HepG2 (cell line): ENCODE data around the gene MYADML2. TPM values are rescaled to one million over a fixed set of nuclear protein-coding genes. Genes with fewer than 3 reads are reported as not detected.

Source experiments
- ATF3 ChIP-seq: sonication (generic); formaldehyde crosslinking; IDR thresholded peaks from 2 replicates; pipeline ENCODE4 v1.4.0; 2020; ENCODE audit warnings: missing genetic modification reagents
- ATF4 ChIP-seq, 2 experiments: fragments of 450-650 bp in 1 of 2; sonication (generic) in 1 of 2; formaldehyde crosslinking; IDR thresholded peaks; 2 replicates each; pipeline versions ENCODE4 v1.5.0 to v1.8.0; 2020 to 2022; ENCODE audit warnings: mild to moderate bottlenecking in 1 of 2, missing genetic modification reagents in 1 of 2
- HMGXB3 ChIP-seq: sonication (generic); formaldehyde crosslinking; IDR thresholded peaks from 2 replicates; pipeline ENCODE4 v1.4.0; 2020; ENCODE audit warnings: missing genetic modification reagents, borderline replicate concordance
- KIAA2018 ChIP-seq: sonication (generic); formaldehyde crosslinking; IDR thresholded peaks from 2 replicates; pipeline ENCODE4 v1.5.0; 2020; ENCODE audit warnings: mild to moderate bottlenecking, missing genetic modification reagents, borderline replicate concordance
- MAF1 ChIP-seq: sonication (generic); formaldehyde crosslinking; IDR thresholded peaks from 2 replicates; pipeline ENCODE4 v1.5.0; 2020; ENCODE audit warnings: missing genetic modification reagents, borderline replicate concordance
- SMC3 ChIP-seq: IDR thresholded peaks from 2 replicates; pipeline ENCODE4 v1.6.1; 2011; ENCODE audit warnings: low read length, improper control_type of control experiment
- SRF ChIP-seq: IDR thresholded peaks from 2 replicates; pipeline ENCODE4 v1.6.1; 2011; ENCODE audit warnings: mild to moderate bottlenecking, low read depth, low read length, moderate library complexity
- STAT6 ChIP-seq: sonication (generic); formaldehyde crosslinking; IDR thresholded peaks from 2 replicates; pipeline ENCODE4 v1.4.0; 2020; ENCODE audit warnings: missing genetic modification reagents, mild to moderate bottlenecking, borderline replicate concordance
- ZNF510 ChIP-seq: sonication (generic); formaldehyde crosslinking; IDR thresholded peaks from 2 replicates; pipeline ENCODE4 v1.4.0; 2020; ENCODE audit warnings: low read depth, mild to moderate bottlenecking, missing genetic modification reagents
- polyA plus RNA-seq, 8 experiments: library from polyadenylated mRNA; depleted of rRNA in 3 of 8; stranded (reverse) in 7 of 8; unstranded in 1 of 8; fragments of >200 nt; fragmentation: Illumina TruSeq in 4 of 8; extraction: Trizol in 4 of 8; gene quantifications; 2 replicates each; pipeline versions ENCODE4 v1.2.1 to v1.2.3, GENCODE V29; 2011 to 2016; ENCODE audit warnings: low read depth in 4 of 8, missing spikeins in 1 of 8, mixed read lengths in 1 of 8; ENCODE audit not compliant: insufficient read depth in 1 of 8
- total RNA-seq, 5 experiments: library from RNA; depleted of rRNA; stranded (reverse); fragments of >200 nt; fragmentation: Illumina TruSeq; extraction: Trizol; gene quantifications; 2 replicates each; pipeline ENCODE4 v1.2.3, GENCODE V29; 2016; ENCODE audit warnings: low read depth in 1 of 5

The MYADML2 gene
- total and polyA plus RNA-seq, 2 of the 13 experiments (the other 11 are each of a cell fraction or from before 2014, with no cell fraction given): not detected

GRCh38 chr17:81927653-81928543 lies 19.1 kb downstream of the MYADML2 start, which contains the start of gene MAFG (continued):
- peak; percentile 61; the same call in 1 of the 2 replicates for TF ChIP-seq STAT6 (CRISPR knock-in tag)
- TF ChIP-seq MAF1 (CRISPR knock-in tag): 0 out of 2 replicates have a peak, but pooled peaks have one; percentile 41
- TF ChIP-seq HMGXB3 (CRISPR knock-in tag): peak; percentile 16; the same call in 1 of the 2 replicates
- peak in 1 of 2 experiments; percentile 79; a peak in 2 of 4 replicates for TF ChIP-seq ATF4 (CRISPR knock-in tag; IDR thresholded peaks at IDR 0.05)
- TF ChIP-seq ATF3 (CRISPR knock-in tag): no peak; the same call in 1 of the 2 replicates
- no peak for TF ChIP-seq KIAA2018 (CRISPR knock-in tag)
- TF ChIP-seq ZNF510 (CRISPR knock-in tag): peak; percentile 71; the same call in 1 of the 2 replicates
- TF ChIP-seq SRF: no peak
- TF ChIP-seq SMC3: no peak
